Measurements from ENCODE around the gene BMPER.

BMPER gene

DNA sequence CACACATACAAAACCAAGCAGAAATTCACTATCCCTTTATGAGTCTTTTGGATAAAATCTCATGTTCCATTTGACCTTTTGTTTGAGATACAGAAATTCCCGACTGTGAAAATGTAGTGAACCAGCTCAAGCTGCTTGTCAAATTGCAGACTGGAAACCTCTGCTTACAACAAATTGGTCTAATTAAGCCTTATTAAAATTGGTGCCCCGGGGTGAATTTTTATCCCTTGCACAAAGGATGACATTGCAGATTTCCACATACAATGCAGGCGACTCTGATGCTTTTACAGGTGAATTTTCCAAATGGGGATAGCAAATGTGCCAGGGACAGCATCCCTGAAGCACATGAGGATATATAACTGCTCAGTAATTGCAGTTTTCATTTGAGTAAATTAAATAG is 257.3 kb downstream of the BMPER start (continued):
- no peak for TF ChIP-seq HIC1 (tag by site-specific recombination; IDR thresholded peaks at IDR 0.05)
- no peak for TF ChIP-seq ZNF23 (tag by site-specific recombination; IDR thresholded peaks at IDR 0.05; ENCODE audit: borderline replicate concordance)
- TF ChIP-seq ZNF416 (tag by site-specific recombination; IDR thresholded peaks at IDR 0.05): no peak
- TF ChIP-seq ZNF549 (tag by site-specific recombination; IDR thresholded peaks at IDR 0.05): no peak
- no peak for TF ChIP-seq INSM2 (tag by site-specific recombination; IDR thresholded peaks at IDR 0.05)
- no peak for TF ChIP-seq ZNF423 (tag by site-specific recombination; IDR thresholded peaks at IDR 0.05)
- no peak for TF ChIP-seq ZSCAN23 (tag by site-specific recombination; IDR thresholded peaks at IDR 0.05)
- no peak for TF ChIP-seq OVOL3 (tag by site-specific recombination; IDR thresholded peaks at IDR 0.05)
- no peak for TF ChIP-seq ZFP3 (tag by site-specific recombination; IDR thresholded peaks at IDR 0.05; ENCODE audit: low read depth)
- no peak for TF ChIP-seq REPIN1 (tag by site-specific recombination; IDR thresholded peaks at IDR 0.05; ENCODE audit: low read depth)
- TF ChIP-seq ZBTB48 (tag by site-specific recombination; IDR thresholded peaks at IDR 0.05): no peak
- TF ChIP-seq ZNF548 (tag by site-specific recombination; IDR thresholded peaks at IDR 0.05): no peak

DNA sequence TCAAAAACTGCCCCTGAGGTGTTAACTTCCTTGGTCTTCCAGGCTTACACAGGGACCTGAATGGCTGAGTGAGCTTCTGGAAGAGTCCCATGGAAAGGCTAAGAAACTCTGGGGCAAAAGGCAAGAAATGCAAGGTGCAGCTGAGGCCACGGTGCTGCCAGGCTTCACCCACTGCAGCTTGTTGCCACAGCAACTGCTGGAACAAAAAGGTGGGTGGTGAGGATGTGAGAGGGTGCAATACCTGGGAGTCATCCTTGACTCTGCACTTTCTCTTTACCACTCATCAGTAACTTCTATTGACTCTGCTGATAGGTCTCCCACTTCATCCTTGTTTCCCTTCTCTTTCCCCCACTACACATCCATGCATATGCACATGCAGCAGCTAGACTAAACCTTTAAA is 258.6 kb downstream of the BMPER start:
- TF ChIP-seq ZNF19 (tag by site-specific recombination; IDR thresholded peaks at IDR 0.05; ENCODE audit: low read depth): no peak
- CTCF ChIA-PET: interaction anchor here (1.2 kb wide), 1 partner anchor 29 kb away, joined by 3 read pairs; no protein-coding TSS in a partner anchor
- no peak overlapping the region for H3K4me3 ChIP-seq (ENCODE audit: low read depth, low read length)
- H3K27ac ChIP-seq (ENCODE audit: extremely low read depth, low read depth, low read length): no peak overlapping the region
- POLR2A ChIA-PET: no interaction called here
- H3K4me1 ChIP-seq (ENCODE audit: control insufficient read depth, insufficient read depth, low read length): no peaks in the 10 kb centered on the region
- no peaks in the 10 kb centered on the region for H3K9me3 ChIP-seq (ENCODE audit: control insufficient read depth, insufficient read depth, low read depth, low read length)
- no peaks in the 10 kb centered on the region for H3K36me3 ChIP-seq (ENCODE audit: control insufficient read depth in 2 of 2, insufficient read depth in 1 of 2, low read length in 2 of 2)

DNA sequence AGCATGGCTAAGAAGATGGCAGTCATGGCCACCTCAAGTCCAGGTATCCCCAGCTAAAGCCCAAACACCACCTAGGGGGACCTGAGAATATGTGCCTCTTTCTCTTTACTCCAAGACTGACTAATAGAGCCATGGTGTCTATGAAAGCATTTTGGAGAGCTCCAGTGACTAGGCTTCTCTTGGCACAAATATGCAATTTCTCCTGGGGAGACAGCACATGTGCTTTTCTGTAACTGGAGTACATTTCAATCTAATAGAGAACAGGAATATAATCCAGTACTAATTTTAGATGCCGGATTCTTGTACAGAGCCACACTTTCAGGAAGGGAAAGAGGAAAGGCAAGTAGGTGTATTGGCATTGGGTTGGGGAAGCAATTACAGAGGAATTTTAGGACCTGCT is 260.1 kb downstream of the BMPER start:
- CTCF ChIA-PET: interaction anchor here (0.9 to 1.2 kb wide), 3 partner anchors 9 to 184 kb away, joined by 3 to 7 read pairs (median 4); no protein-coding TSS in a partner anchor
- no peaks in the 10 kb centered on the region for H3K36me3 ChIP-seq (ENCODE audit: control insufficient read depth in 2 of 2, insufficient read depth in 1 of 2, low read length in 2 of 2)
- no peaks in the 10 kb centered on the region for H3K4me1 ChIP-seq (ENCODE audit: control insufficient read depth, insufficient read depth, low read length)
- no peak overlapping the region for H3K27ac ChIP-seq (ENCODE audit: extremely low read depth, low read depth, low read length)
- H3K4me3 ChIP-seq (ENCODE audit: low read depth, low read length): no peak overlapping the region
- TF ChIP-seq ZNF623 (tag by site-specific recombination; IDR thresholded peaks at IDR 0.05) (no peak), RBAK (tag by site-specific recombination; IDR thresholded peaks at IDR 0.05) (no peak), ZNF394 (tag by site-specific recombination; IDR thresholded peaks at IDR 0.05; ENCODE audit: borderline replicate concordance) (no peak), ZNF510 (tag by site-specific recombination; IDR thresholded peaks at IDR 0.05; ENCODE audit: insufficient replicate concordance) (no peak), ZNF704 (tag by site-specific recombination; IDR thresholded peaks at IDR 0.05) (no peak), ZNF624 (tag by site-specific recombination; IDR thresholded peaks at IDR 0.05) (no peak), ZNF473 (tag by site-specific recombination; IDR thresholded peaks at IDR 0.05) (no peak), ZNF610 (tag by site-specific recombination; IDR thresholded peaks at IDR 0.05; ENCODE audit: borderline replicate concordance) (no peak), ZNF626 (tag by site-specific recombination; IDR thresholded peaks at IDR 0.05) (no peak)
- POLR2A ChIA-PET: no interaction called here
- H3K9me3 ChIP-seq (ENCODE audit: control insufficient read depth, insufficient read depth, low read depth, low read length): no peaks in the 10 kb centered on the region
